Sigmoid colon (tissue), 4 donors: ENCODE results near the gene MOB3B.

Experiments
- EP300 ChIP-seq, 4 donors: sonication (generic); formaldehyde crosslinking; IDR thresholded peaks; one replicate each; pipeline ENCODE4 v1.6.1; 2017; ENCODE audit warnings: antibody characterized with exemption in 4 of 4
- POLR2AphosphoS5 ChIP-seq, 4 donors: sonication (generic); formaldehyde crosslinking; IDR thresholded peaks; one replicate each; pipeline ENCODE4 v1.6.1; 2017; ENCODE audit warnings: antibody characterized with exemption in 4 of 4
- TF ChIP-seq, protein P1 (sequence below), 4 experiments: fragments of 450-650 bp in 3 of 4; fragments of 200-600 bp in 1 of 4; IDR thresholded peaks; one replicate each; pipeline ENCODE4 v1.5.1; 2016 to 2019; ENCODE audit warnings: antibody characterized with exemption in 4 of 4, mild to moderate bottlenecking in 3 of 4, moderate library complexity in 2 of 4

DNA sequence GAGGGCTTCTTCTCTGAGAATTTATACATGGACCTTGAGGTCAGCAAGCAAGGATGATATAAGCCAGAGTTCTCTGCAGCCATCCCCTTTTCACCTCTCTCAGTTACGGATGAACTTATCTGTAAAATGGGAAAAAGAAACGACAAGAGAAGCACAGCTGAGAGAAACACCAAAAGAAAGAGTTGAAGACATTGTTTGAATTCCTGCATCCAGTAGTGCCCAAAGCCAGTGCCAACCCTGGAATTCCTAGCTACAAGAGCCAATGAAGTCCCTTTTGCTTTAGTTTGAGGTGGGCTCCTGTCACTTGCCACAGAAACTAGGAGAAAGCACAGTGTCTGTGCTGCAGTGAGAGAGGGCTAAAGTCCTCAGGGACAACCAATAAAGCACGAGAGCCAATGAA, 6.6 kb upstream of the MOB3B start:
- TF ChIP-seq, protein P1, sequence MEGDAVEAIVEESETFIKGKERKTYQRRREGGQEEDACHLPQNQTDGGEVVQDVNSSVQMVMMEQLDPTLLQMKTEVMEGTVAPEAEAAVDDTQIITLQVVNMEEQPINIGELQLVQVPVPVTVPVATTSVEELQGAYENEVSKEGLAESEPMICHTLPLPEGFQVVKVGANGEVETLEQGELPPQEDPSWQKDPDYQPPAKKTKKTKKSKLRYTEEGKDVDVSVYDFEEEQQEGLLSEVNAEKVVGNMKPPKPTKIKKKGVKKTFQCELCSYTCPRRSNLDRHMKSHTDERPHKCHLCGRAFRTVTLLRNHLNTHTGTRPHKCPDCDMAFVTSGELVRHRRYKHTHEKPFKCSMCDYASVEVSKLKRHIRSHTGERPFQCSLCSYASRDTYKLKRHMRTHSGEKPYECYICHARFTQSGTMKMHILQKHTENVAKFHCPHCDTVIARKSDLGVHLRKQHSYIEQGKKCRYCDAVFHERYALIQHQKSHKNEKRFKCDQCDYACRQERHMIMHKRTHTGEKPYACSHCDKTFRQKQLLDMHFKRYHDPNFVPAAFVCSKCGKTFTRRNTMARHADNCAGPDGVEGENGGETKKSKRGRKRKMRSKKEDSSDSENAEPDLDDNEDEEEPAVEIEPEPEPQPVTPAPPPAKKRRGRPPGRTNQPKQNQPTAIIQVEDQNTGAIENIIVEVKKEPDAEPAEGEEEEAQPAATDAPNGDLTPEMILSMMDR (IDR thresholded peaks at IDR 0.05): no peak
- TF ChIP-seq EP300 (IDR thresholded peaks at IDR 0.05): no peak
- no peak for TF ChIP-seq POLR2AphosphoS5 (IDR thresholded peaks at IDR 0.05)
